GM19043 (cell line): Measurements from ENCODE around the gene ZIM2.

ENCODE experiments used
- ATAC-seq: cut with Tn5 transposase; IDR thresholded peaks from one replicate; pipeline ENCODE4 v1.9.1; 2021; ENCODE audit warnings: low read depth; ENCODE audit not compliant: unreplicated experiment

The ZIM2 gene

GRCh38 chr19:56839652-56840450, 675 bp downstream of the ZIM2 start:
- ATAC-seq, result no peak

- ATAC-seq, result no peak
Observed at GRCh38 chr19:56838909-56839651, 1.4 kb downstream of the ZIM2 start.

- ATAC-seq, result no peak
Observed at GRCh38 chr19:56838024-56838908, 2.3 kb downstream of the ZIM2 start.

GRCh38 chr19:56837492-56838023, 3.0 kb downstream of the ZIM2 start:
- ATAC-seq, result no peak

- ATAC-seq, result no peak
Observed at GRCh38 chr19:56837004-56837403, 3.5 kb downstream of the ZIM2 start.

GRCh38 chr19:56836059-56836458, 4.5 kb downstream of the ZIM2 start:
- ATAC-seq, result no peak

- no peak for ATAC-seq
Observed at GRCh38 chr19:56835401-56835800, 5.1 kb downstream of the ZIM2 start.

- no peak for ATAC-seq
Observed at GRCh38 chr19:56834564-56835375, 5.8 kb downstream of the ZIM2 start.

- no peak for ATAC-seq
Observed at GRCh38 chr19:56832352-56832928, 8.1 kb downstream of the ZIM2 start.

GRCh38 chr19:56831255-56831654, 9.3 kb downstream of the ZIM2 start:
- no peak for ATAC-seq

- no peak for ATAC-seq
Observed at GRCh38 chr19:56829596-56829995, 10.9 kb downstream of the ZIM2 start.

- no peak for ATAC-seq
Observed at GRCh38 chr19:56827708-56828107, 12.8 kb downstream of the ZIM2 start.

GRCh38 chr19:56823956-56824355, 16.6 kb downstream of the ZIM2 start:
- no peak for ATAC-seq

- ATAC-seq, result no peak
Observed at GRCh38 chr19:56823417-56823816, 17.1 kb downstream of the ZIM2 start.

GRCh38 chr19:56822755-56823154, 17.8 kb downstream of the ZIM2 start:
- ATAC-seq, result no peak

- no peak for ATAC-seq
Observed at GRCh38 chr19:56821675-56822074, 18.9 kb downstream of the ZIM2 start.

- ATAC-seq, result no peak
Observed at GRCh38 chr19:56821209-56821608, 19.3 kb downstream of the ZIM2 start.

- ATAC-seq, result no peak
Observed at GRCh38 chr19:56819166-56819565, 21.4 kb downstream of the ZIM2 start.

- ATAC-seq, result no peak
Observed at GRCh38 chr19:56814656-56815055, 25.9 kb downstream of the ZIM2 start.

GRCh38 chr19:56813531-56813930, 27.0 kb downstream of the ZIM2 start:
- ATAC-seq, result no peak
